Tibial artery (tissue), 4 donors: Measurements from ENCODE around the gene EFNA5.

Experiments used
- DNase-seq, 2 donors: peaks; one replicate each; pipeline ENCODE4 v3.0.0-alpha.2; 2019
- H3K27ac ChIP-seq, 2 donors: fragments of 200-600 bp; sonication (generic) in 1 of 2; 1 replicate in 1 of 2; 2 replicates in 1 of 2; pipeline ENCODE4 v1.5.1; 2018 to 2019; ENCODE audit warnings: mild to moderate bottlenecking in 1 of 2
- H3K27me3 ChIP-seq, 2 donors: fragments of 200-600 bp; sonication (generic) in 1 of 2; one replicate each; pipeline versions ENCODE4 v1.5.1 to v1.6.0; 2016 to 2019
- H3K36me3 ChIP-seq, 3 donors: fragments of 200-600 bp; sonication (generic) in 2 of 3; one replicate each; pipeline ENCODE4 v1.5.1; 2016 to 2019; ENCODE audit warnings: mild to moderate bottlenecking in 2 of 3
- H3K4me1 ChIP-seq, 4 donors: fragments of 200-600 bp; sonication (generic) in 2 of 4; 1 replicate in 3 of 4; 2 replicates in 1 of 4; pipeline ENCODE4 v1.5.1; 2016 to 2019
- H3K4me3 ChIP-seq, 2 donors: fragments of 200-600 bp; sonication (generic) in 1 of 2; 1 replicate in 1 of 2; 2 replicates in 1 of 2; pipeline ENCODE4 v1.5.1; 2018 to 2019; ENCODE audit warnings: mild to moderate bottlenecking in 2 of 2
- H3K9me3 ChIP-seq, 3 donors: fragments of 200-600 bp; sonication (generic) in 1 of 3; one replicate each; pipeline ENCODE4 v1.5.1; 2016 to 2019
- CTCF ChIP-seq, 2 experiments: fragments of 200-600 bp in 1 of 2; fragments of 450-650 bp in 1 of 2; IDR thresholded peaks; one replicate each; pipeline ENCODE4 v1.5.1; 2017 to 2019; ENCODE audit warnings: antibody characterized with exemption in 2 of 2, mild to moderate bottlenecking in 1 of 2, moderate library complexity in 1 of 2
- intact Hi-C: fragments of 100-400 bp; cut with DNase I; formaldehyde crosslinking; loops from one replicate; pipeline ENCODE4 v1.15.0; 2023; ENCODE audit warnings: low total_unique reads

EFNA5 gene

DNA sequence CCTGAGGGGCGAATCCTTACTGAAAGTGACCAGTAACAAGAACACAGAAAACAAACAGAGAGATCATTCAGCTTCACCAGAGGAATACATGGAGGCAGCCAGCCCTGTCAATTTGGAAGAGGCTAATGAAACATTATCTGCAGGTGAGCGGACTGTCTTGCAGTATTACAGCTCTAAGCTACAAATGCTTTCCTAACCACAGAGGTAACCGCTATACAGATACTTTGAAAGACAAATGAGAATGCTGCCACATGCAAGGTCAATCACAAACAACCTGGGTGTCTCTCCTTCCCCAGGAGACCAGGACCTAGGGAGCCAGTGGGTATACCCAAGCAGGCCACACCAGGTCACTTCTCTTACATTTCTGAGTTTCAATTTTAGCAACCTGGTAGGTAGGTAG is 30.2 kb downstream of the EFNA5 start:
- Histone ChIP-seq H3K9me3 (no peaks in the 10 kb centered on the region), H3K27ac (no peak overlapping the region), H3K36me3 (no peaks in the 10 kb centered on the region), H3K4me3 (no peak overlapping the region), H3K4me1 (peaks cover 0 to 10% (median 0%) of the 10 kb centered on the region in 4 donors), H3K27me3 (no peaks in the 10 kb centered on the region)
- intact Hi-C loops: no loop called here
- TF ChIP-seq CTCF (IDR thresholded peaks at IDR 0.05): no peak
- no peak for DNase-seq

- Histone ChIP-seq H3K4me3 (no peak overlapping the region), H3K9me3 (no peaks in the 10 kb centered on the region), H3K27ac (no peak overlapping the region), H3K36me3 (no peaks in the 10 kb centered on the region), H3K27me3 (no peaks in the 10 kb centered on the region), H3K4me1 (peaks cover 0 to 13% (median 0%) of the 10 kb centered on the region in 4 donors)
- DNase-seq: no peak
- intact Hi-C loops: no loop called here
- no peak for TF ChIP-seq CTCF (IDR thresholded peaks at IDR 0.05)
Observed at GRCh38 chr5:107639990-107640389, 30.7 kb downstream of the EFNA5 start.

- Histone ChIP-seq H3K9me3 (no peaks in the 10 kb centered on the region), H3K4me1 (peaks cover 0 to 25% (median 3%) of the 10 kb centered on the region in 4 donors), H3K27ac (no peak overlapping the region), H3K36me3 (no peaks in the 10 kb centered on the region), H3K27me3 (no peaks in the 10 kb centered on the region), H3K4me3 (no peak overlapping the region)
- intact Hi-C loops: no loop called here
- DNase-seq: no peak
- TF ChIP-seq CTCF (IDR thresholded peaks at IDR 0.05): no peak
Observed at GRCh38 chr5:107636555-107636954, 34.2 kb downstream of the EFNA5 start.

- Histone ChIP-seq H3K9me3 (no peaks in the 10 kb centered on the region), H3K27ac (no peak overlapping the region), H3K4me3 (no peak overlapping the region), H3K27me3 (no peaks in the 10 kb centered on the region), H3K4me1 (peaks cover 0 to 25% (median 3%) of the 10 kb centered on the region in 4 donors), H3K36me3 (no peaks in the 10 kb centered on the region)
- no peak for DNase-seq
- TF ChIP-seq CTCF (IDR thresholded peaks at IDR 0.05): no peak
- intact Hi-C loops: no loop called here
Observed at GRCh38 chr5:107636068-107636467, 34.7 kb downstream of the EFNA5 start.

- Histone ChIP-seq H3K4me3 (no peak overlapping the region), H3K27me3 (no peaks in the 10 kb centered on the region), H3K4me1 (peaks cover 0 to 25% (median 3%) of the 10 kb centered on the region in 4 donors), H3K9me3 (no peaks in the 10 kb centered on the region), H3K36me3 (no peaks in the 10 kb centered on the region), H3K27ac (no peak overlapping the region)
- intact Hi-C loops: no loop called here
- TF ChIP-seq CTCF (IDR thresholded peaks at IDR 0.05): no peak
- no peak for DNase-seq
Observed at GRCh38 chr5:107634981-107635848, 35.5 kb downstream of the EFNA5 start.
